Neural progenitor cell (in vitro differentiated cells): ENCODE measurements around the gene KCNK17.

ENCODE experiments used
- CTCF ChIP-seq: fragments of 200-600 bp; sonication (generic); IDR thresholded peaks from 2 replicates; pipeline ENCODE4 v1.5.1; 2017; ENCODE audit warnings: antibody characterized with exemption, mild to moderate bottlenecking
- EZH2phosphoT487 ChIP-seq: fragments of 200-600 bp; sonication (generic); IDR thresholded peaks from 2 replicates; pipeline ENCODE4 v1.6.1; 2017; ENCODE audit warnings: antibody characterized with exemption

DNA sequence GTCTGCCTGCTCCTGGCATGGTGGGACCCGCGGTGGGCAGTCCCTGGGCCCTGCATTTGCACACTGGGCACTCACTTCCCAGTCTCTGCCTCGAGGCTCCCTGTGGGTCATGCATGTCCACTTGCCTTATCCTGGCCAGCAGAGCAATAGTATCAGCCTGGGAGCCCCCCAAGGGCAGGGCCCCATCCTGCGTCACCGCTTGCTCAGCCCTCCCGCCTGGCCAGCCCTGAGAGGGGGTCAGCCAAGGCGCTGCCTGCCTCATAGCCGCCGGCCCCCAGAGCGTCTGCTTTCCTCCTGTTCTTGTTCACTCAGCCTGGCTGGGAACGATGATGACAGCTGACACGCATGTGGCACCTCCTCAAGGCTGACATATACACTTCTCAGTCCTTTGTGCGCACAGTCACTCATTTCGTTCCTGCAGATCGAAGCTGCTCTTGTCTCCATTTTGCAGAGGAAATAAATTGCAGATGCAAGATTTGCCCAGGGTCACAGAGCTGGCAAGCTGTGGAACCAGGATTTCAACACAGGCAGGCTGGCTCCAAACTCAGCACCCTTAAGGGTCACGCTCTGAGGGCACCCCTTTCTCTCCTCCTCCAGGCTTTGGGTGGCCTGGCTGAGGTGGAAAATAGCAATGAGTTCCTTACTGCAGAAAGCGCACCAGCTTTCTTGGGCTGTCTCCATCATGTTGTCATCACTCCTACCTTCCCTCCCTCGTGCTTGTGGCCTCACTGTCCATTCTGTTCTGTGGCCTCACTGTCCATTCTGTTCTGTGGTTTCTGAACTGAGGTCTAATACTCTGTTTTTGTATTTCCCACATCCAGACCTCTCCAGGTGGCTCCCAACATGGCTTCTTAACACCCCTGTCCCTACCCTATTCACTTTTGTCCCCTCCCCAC, 17.2 kb downstream of the KCNK17 start:
- TF ChIP-seq CTCF (no peak), EZH2phosphoT487 (no peak)
